GM10248 (cell line): ENCODE results near the gene RAP1GAP.
"Not testable (repeated sequence)": the region's sequence is repeated elsewhere in the genome, so short reads cannot be mapped to it uniquely, and the experiment has no call there.

Source experiments
- CTCF ChIA-PET: fragments of 300-600 bp; sonication (Branson Sonifier 250); formaldehyde crosslinking; extraction: SDS; loops from one replicate; lab custom pipeline; 2021; ENCODE audit warnings: antibody characterized with exemption; lab: Yijun Ruan, JAX
- POLR2A ChIA-PET: fragments of 350-650 bp; sonication (Branson Sonifier 250); formaldehyde crosslinking; extraction: SDS; loops from one replicate; lab custom pipeline; 2020; ENCODE audit warnings: antibody characterized with exemption; lab: Yijun Ruan, JAX
- DNase-seq: peaks from one replicate; pipeline ENCODE4 v3.0.0; 2012; ENCODE audit errors: extremely low spot score
- CTCF ChIP-seq: IDR thresholded peaks from 2 replicates; pipeline ENCODE4 v1.5.1; 2012; ENCODE audit warnings: mild to moderate bottlenecking, low read depth; ENCODE audit errors: extremely low read depth, missing control alignments, control extremely low read depth

Gene RAP1GAP

GRCh38 chr1:21568809-21569385 lies 100.3 kb downstream of the RAP1GAP start:
- no peak for TF ChIP-seq CTCF
- no peak for DNase-seq
- CTCF ChIA-PET: no interaction called here
- POLR2A ChIA-PET: no interaction called here

DNA sequence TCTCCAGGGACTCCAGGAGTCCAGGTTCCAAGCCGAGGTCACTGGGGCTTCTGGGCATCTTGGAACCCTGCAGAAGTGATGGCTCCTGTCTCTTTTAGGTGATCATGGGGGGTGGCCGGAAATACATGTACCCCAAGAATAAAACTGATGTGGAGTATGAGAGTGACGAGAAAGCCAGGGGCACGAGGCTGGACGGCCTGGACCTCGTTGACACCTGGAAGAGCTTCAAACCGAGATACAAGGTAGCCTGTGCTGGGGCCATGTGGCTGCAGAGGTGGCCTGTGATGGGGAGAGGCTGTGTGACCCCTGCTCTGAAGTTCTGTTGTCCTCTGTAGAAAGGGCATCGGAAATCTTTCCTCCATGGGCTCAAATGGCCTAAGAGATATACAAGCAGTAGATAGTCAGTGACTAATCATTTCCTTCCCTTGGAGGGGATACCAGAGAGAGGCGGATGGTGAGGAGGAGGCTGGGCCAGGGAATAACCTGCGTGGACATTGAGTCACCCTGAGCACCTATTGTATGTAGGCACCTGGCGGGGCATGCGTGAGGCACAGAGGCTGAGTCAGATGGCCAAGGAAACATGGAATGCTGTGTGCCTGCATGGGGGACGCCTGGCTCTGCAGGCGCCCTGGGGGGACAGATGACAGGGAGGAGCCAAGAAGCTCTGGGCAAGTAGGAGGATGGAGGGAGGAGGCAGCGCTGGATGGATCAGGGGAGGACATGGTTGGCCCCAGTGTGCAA lies 101.0 kb downstream of the RAP1GAP start:
- no peak for DNase-seq
- CTCF ChIA-PET: no interaction called here

DNA sequence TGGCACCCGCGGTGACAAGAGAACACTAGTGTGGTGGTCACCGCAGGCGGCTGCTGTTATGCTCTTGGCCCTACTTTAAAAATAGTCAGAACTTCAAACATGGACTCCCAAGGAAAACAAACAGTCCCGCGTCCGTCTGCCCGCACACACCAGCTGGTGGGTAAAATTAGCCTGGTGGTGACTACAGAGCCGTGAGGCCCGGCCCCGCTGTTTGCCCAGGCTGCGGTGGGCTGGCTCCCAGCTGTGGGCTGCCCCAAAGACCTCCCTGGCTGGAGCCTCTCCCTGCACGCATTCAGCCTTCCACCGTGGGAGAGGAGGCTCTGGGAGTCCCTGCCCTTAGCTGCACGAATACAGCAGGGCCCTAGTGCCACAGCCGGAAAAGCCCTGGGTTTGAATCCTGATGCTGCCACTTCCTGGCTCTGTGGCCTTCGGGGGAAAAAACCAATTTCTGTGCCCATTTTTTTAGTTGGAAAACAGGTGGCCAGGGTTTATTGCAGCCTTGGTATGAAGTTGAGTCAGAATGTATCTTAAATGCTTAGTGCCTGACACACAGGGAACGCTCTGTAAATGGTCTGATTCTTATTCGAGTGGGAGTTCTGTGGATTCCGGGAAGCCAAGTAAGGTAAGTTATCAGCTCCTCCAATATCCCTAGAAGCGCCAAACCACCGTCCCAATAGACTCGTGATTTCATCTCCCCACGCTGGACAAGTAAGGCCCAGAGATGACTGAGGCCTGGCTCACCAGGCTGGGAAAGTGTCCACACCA lies 101.7 kb downstream of the RAP1GAP start:
- CTCF ChIA-PET: no interaction called here
- DNase-seq: no peak

More for the DNA sequence above, 101.0 kb downstream of the RAP1GAP start:
- POLR2A ChIA-PET: no interaction called here
- TF ChIP-seq CTCF: no peak

GRCh38 chr1:21566361-21566760 lies 102.8 kb downstream of the RAP1GAP start:
- CTCF ChIA-PET, POLR2A ChIA-PET, DNase-seq: not testable (repeated sequence)

More for the DNA sequence above, 101.7 kb downstream of the RAP1GAP start:
- POLR2A ChIA-PET: no interaction called here
- no peak for TF ChIP-seq CTCF

- TF ChIP-seq CTCF: no peak
- no peak for DNase-seq
- ChIA-PET CTCF (no interaction called here), POLR2A (no interaction called here)
Observed at GRCh38 chr1:21565285-21565684, 103.9 kb downstream of the RAP1GAP start.

- ChIA-PET POLR2A (no interaction called here), CTCF (interaction anchor here (0.7 kb wide), 1 partner anchor 9 kb away, joined by 3 read pairs; no protein-coding TSS in a partner anchor)
Observed at GRCh38 chr1:21564521-21565095, 104.5 kb downstream of the RAP1GAP start.

More at GRCh38 chr1:21564521-21565095, 104.5 kb downstream of the RAP1GAP start:
- no peak for TF ChIP-seq CTCF
- DNase-seq: no peak
